IPS-18c (cell line): ENCODE results near the gene TICRR.
"Not testable (repeated sequence)": the region's sequence is repeated elsewhere in the genome, so short reads cannot be mapped to it uniquely, and the experiment has no call there.

ENCODE experiments used
- H3K4me3 ChIP-seq: 2 replicates; pipeline ENCODE4 v1.7.0; 2013; ENCODE audit warnings: low read depth, mild to moderate bottlenecking, low read length, moderate library complexity; ENCODE audit not compliant: insufficient read depth
- H3K9me3 ChIP-seq: one replicate; pipeline ENCODE4 v1.6.1; 2013; ENCODE audit warnings: mild to moderate bottlenecking, low read length, moderate library complexity; ENCODE audit not compliant: control insufficient read depth, insufficient read depth

TICRR gene, protein sequence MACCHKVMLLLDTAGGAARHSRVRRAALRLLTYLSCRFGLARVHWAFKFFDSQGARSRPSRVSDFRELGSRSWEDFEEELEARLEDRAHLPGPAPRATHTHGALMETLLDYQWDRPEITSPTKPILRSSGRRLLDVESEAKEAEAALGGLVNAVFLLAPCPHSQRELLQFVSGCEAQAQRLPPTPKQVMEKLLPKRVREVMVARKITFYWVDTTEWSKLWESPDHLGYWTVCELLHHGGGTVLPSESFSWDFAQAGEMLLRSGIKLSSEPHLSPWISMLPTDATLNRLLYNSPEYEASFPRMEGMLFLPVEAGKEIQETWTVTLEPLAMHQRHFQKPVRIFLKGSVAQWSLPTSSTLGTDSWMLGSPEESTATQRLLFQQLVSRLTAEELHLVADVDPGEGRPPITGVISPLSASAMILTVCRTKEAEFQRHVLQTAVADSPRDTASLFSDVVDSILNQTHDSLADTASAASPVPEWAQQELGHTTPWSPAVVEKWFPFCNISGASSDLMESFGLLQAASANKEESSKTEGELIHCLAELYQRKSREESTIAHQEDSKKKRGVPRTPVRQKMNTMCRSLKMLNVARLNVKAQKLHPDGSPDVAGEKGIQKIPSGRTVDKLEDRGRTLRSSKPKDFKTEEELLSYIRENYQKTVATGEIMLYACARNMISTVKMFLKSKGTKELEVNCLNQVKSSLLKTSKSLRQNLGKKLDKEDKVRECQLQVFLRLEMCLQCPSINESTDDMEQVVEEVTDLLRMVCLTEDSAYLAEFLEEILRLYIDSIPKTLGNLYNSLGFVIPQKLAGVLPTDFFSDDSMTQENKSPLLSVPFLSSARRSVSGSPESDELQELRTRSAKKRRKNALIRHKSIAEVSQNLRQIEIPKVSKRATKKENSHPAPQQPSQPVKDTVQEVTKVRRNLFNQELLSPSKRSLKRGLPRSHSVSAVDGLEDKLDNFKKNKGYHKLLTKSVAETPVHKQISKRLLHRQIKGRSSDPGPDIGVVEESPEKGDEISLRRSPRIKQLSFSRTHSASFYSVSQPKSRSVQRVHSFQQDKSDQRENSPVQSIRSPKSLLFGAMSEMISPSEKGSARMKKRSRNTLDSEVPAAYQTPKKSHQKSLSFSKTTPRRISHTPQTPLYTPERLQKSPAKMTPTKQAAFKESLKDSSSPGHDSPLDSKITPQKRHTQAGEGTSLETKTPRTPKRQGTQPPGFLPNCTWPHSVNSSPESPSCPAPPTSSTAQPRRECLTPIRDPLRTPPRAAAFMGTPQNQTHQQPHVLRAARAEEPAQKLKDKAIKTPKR (N-terminal part only)

DNA sequence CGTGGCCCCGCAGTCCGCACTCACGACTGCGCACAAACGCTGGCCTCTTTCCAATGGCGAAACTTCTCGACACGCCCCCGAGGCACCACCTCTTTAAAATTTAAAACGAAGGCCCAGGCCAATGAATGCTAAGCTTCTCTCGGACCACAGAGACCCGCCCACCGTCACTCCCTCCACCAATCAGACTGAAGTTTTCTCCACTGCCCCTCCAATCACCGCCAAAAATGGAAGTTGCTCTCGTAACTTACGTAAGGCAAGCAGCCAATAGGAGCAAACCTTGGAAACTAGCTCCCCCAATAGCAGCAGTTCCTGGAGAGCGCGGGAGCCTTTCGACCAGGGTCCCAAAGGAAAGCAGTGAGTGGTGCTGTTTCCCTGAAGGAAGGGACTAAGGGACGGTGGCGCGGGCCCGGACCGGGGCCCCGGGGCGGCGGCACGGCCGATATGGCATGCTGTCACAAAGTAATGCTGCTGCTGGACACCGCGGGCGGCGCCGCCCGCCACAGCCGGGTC is at the start of gene TICRR:
TICRR (plus strand) TSS at position 324 of the 510 bp plus-strand sequence; CDS start at position 442, 118 bp downstream.
- Histone ChIP-seq H3K4me3 (peak within 1 kb of the TSS; percentile 98), H3K9me3 (no peaks in the 10 kb centered on the region)

DNA sequence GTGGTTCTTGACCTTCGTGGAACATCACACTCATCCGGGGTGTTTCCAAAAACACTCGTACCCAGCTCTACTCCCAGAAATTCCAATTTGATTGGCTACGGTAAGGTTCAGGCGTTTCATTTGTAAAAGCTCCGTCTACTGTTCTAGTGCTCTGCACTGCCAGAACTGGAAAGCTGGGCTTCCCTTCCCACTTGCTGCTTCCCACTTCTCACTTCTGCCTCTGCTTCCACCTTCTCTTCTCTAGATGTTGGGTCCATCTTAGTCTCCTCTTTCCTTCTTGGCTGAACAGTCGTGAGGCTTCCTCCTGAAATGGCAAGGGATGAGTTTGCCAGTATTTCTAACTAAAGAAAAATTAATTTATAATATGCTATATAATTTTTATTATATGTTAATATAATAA is 49.1 kb upstream of the TICRR start:
- H3K9me3 ChIP-seq = no peaks in the 10 kb centered on the region

DNA sequence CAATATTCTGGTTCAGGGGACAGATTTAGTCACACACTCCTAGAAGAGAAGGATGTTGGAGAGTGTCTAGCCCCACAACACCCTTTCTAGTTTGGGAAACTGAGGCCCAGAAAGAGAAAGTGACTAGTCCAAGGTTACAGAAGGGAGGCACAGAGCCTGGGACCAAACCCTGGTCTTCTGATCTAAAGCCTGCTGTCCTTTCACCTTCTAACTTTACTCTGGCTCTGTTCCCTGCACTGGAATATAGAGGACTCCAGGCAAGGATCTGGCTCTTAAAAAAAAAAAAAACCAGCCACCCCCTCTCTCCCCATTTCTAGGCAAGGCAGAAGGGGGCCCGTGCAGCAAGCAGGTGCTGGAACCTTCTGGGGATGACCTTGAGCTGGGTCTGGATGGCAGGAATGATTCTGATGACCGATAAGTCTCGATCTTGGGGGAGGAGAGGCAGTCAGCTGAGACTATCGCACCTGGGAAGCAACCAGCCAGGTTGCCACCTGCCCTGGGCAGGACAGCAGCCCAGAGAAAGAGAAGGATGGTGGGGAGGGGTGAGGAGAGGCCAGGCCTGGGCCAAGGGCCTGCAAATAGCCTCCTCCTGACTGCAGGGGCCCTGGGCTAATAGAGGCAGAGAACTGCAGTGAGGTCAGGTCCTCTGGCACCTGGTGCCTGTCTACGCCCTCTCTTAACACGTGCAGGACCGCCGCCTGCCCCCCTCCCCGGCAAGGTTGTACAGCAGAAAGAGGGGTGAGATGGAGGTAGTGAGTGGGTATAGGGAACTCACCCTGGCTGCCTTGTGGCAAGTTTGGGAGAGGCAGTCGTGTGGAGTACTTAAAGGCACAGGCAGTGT is 48.4 kb upstream of the TICRR start:
- Histone ChIP-seq H3K9me3 (no peaks in the 10 kb centered on the region), H3K4me3 (no peak overlapping the region)

More for the DNA sequence above, 49.1 kb upstream of the TICRR start:
- no peak overlapping the region for H3K4me3 ChIP-seq

DNA sequence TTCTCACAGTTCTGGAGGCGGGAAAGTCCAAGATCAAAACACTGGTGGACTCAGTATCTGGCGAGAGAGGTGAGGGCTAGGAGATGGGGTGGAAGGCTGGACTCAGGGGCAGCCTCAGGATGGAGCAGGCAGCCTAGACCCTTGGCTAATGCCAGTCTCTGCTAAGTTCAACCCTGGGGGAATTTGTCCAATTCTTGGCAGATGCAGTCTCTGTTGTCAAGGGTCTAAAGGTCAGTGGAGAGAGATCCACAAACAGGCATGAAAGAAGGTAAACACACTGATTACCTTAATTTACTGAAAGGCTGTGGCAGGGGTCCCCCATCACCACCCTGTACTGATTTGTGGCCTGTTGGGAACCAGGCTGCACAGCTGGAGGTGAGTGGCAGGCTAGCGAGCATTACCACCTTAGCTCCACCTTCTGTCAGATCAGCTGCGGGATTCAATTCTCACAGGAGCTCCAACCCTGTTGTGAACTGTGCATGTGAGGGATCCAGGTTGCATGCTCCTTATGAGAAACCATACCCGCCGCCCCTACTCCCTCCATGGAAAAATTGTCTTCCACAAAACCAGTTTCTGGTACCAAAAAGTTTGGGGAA is 46.4 kb upstream of the TICRR start:
- Histone ChIP-seq H3K9me3 (no peaks in the 10 kb centered on the region), H3K4me3 (no peak overlapping the region)

DNA sequence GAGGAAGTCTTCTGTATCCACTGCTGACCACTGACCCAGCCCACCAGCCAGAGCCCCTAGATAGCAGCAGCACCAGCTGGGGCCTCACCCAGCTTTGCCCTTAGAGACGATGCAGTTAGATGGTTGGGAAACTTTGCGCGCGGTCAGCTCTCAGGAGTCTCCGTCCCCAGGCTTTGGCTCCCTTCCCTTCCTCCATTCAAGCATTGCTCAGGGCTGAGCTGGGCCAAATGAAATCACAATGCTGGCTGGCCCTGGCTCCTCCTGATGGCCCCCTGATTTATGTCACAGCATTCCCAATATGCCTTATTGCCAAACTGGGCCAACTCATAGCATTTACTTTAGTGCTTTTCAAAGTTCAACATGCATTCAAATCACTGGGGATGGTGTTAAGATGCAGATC is 44.3 kb upstream of the TICRR start:
- Histone ChIP-seq H3K4me3 (no peak overlapping the region), H3K9me3 (no peaks in the 10 kb centered on the region)

DNA sequence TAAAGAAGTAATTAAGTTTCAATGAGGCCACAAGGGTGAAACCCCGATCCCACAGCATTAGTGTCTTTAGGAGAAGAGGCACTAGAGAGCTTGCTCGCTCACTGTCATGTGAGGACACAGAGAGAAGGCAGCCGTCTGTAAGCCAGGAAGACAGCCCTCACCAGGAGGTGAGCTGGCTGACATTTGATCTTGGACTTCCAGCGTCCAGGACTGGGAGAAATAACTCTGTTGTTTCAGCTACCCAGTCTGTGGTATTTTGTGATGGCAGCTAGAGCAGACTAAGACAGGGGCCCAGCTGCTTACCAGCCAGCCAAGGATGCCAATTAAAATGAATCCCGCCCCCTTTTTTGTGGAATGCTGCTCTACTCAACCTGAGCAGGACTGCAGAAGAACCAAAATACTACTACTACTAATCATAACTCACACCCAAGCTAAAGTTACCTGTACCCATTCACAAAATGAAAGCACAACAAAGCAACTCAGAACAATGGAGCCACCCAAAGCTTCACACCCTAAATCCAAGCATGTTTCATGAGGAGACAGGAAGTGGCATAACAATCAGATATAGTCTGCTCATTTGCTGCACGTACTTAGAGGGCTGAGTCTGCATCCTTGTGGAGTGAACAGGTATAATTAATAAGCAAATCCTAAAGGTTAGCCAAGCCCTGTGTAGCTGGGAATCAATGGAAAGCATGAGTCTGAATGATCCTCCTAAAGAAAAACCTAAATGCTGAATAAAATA is 43.3 kb upstream of the TICRR start:
- no peak overlapping the region for H3K4me3 ChIP-seq

DNA sequence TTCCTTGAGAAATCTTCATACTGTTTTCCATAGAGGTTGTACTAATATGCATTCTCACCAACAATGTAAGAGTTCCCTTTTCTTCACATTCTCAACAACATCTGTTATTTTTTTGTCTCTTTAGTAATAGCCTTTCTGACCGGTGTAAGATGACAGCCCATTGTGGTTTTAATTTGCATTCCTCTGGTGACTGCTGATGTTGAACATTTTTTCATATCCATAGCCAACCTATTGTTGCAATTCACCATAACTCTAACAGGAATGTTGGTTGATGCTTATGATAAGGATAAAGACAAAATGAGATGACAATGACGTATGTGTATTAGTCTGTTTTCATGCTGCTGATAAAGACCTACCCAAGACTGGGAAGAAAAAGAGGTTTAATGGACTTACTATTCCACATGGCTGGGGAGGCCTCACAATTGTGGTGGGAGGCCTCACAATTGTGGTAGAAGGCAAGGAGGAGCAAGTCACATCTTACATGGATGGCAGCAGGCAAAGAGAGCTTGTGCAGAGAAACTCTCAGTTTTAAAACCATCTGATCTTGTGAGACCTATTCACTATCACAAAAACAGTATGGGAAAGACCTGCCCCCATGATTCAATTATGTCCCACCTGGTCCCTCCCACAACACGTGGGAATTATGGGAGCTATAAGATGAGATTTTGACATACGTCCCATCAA is 41.3 kb upstream of the TICRR start:
- peaks cover 2% of the 10 kb centered on the region for H3K9me3 ChIP-seq
- H3K4me3 ChIP-seq = no peak overlapping the region

More for the DNA sequence above, 43.3 kb upstream of the TICRR start:
- H3K9me3 ChIP-seq = no peaks in the 10 kb centered on the region

DNA sequence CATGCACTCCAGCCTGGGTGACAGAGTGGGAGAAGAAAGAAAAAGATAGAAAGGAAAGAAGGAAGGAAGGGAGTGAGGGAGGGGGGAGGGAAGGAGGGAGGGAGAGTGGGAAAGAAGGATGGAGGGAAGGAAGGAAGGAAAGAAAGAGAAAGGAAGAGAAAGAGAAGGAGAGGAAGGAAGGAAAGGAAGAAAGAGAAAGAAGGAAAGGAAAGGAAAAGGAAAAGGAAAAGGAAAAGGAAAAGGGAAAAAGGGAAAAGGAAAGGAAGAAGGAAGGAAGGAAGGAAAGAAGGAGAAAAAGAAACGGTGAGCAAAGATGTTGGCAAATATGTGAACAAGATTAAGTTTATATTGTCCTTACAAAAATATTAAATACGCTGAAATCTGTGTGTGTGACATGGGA is 36.2 kb upstream of the TICRR start:
- peaks cover 2% of the 10 kb centered on the region for H3K9me3 ChIP-seq
- H3K4me3 ChIP-seq = no peak overlapping the region

DNA sequence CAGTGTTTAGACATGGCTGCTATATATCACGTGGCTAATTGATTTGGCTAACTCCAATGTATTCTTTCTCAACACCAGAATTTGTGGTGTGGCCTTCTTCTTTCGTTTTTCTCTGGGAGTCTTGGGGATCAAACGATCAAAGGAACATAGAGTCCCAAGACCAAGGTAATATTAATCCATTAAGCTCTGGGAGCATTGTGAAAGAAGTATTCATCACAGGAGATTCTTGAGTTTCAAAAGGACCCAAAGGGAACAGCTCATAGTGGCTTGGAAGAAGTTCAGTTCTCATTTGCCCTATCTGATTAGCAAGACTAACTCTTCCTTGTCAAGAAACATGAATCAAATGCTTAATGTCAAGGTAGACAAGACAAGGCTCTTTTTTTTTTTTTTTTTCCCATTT is 32.9 kb upstream of the TICRR start:
- no peak overlapping the region for H3K4me3 ChIP-seq
- H3K9me3 ChIP-seq = peaks cover 2% of the 10 kb centered on the region

DNA sequence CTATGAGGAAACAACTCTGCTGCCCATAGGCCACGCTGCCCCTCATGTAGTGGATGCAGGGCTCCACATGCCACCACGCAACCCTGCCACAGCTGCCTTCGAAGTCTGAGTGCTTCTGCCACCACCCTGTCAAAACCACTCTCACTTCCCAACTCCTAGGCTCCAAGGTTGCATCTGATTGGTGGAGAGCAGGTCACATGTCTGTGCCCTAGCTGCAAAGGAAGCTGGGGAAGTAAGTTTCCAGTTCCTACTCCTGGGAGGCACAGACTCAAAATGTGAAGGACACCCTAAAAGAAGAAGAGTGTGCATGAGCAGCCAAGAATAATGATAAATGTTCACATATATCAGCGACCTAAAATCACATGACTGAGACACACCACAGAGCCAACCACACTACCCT is 31.9 kb upstream of the TICRR start:
- Histone ChIP-seq H3K4me3 (no peak overlapping the region), H3K9me3 (no peaks in the 10 kb centered on the region)

DNA sequence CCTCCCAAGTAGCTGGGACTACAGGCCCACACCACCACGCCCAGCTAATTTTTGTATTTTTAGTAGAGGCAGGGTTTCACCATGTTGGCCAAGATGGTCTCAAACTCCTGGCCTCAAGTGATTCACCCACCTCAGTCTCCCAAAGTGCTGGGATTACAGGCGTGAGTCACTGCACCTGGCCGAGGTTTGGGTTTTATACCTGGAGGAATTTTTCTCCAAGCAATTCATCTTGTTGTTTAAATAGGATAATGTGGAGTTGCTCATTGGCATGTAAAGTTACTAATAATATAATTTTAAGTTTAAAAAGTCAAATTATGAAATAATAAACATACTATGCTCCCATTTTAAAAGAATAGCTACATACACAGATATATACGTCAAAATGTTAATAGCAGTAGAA is 26.1 kb upstream of the TICRR start:
- H3K9me3 ChIP-seq, H3K4me3 ChIP-seq: not testable (repeated sequence)

DNA sequence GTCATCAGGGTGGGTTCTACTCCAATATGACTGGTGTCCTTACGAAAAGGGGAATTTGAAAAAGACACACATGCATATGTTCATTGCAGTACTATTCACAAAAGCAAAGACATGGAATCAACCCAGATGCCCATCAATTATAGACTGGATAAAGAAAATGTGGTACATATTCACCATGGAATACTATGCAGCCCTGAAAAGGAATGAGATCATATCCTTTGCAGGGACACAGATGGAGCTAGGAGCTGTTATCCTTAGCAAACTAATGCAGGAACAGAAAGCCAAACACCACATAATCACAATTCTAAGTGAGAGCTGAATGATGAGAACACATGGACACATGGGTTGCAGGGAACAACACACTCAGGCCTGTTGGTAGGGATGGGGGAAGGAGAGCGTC is 24.8 kb upstream of the TICRR start:
- Histone ChIP-seq H3K9me3 (no peaks in the 10 kb centered on the region), H3K4me3 (no peak overlapping the region)

DNA sequence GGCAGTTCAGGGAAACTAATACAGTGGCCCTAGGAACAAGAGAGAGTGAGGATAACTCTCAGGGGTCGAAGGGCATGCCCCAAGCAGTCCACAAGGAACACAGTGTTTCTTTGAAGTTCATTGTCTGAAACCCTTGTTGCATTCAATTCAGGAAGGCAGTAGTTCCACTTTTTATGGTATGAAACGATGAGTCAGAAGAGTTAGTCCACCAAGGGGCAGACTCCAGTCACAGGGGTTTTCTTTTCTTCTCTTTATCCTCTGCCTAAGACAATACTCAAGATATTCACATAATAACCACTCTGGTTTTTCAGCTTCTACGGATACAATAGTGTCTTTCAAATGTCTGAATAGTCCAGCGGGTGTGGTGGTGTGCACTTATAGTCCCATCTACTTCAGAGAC is 23.7 kb upstream of the TICRR start:
- Histone ChIP-seq H3K9me3 (no peaks in the 10 kb centered on the region), H3K4me3 (no peak overlapping the region)

DNA sequence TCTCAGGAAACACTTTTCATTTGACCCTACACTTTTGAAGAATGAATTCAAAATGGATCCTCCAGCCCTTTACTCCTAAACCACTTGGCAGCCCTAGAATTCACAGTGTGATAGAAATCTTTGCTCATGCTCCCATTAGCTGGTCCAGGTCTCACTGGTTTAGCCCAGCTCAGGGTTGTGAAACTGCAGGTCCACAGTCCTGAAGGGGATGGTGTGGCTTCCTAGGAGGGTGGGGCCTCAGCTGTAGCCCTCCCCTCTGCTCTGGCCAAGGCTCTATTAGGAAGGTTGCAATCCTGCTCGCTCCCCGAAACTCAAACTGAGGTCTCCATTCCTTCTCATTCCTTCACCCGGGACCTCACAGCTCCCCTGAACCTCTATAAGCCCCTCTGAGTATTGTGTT is 21.6 kb upstream of the TICRR start:
- Histone ChIP-seq H3K9me3 (no peaks in the 10 kb centered on the region), H3K4me3 (no peak overlapping the region)

DNA sequence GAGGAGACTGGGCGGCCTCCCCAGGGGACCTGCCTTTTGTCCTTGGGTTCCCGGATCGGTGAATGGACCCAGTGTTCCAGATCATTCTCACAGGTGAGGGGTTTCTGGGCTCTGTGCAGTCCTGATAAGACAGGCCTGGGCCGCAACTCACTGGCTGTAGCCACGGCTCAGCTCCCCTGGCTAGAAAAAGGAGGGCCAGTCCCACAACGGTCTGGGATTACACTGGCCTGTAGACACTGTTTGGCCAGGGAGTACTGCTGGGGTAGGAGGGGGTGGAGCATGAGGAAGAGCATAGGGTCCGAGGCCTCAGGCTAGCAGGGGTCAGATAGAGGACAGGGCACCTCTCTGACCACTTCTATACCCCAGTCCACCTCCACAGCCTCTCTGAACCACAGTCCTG is 21.0 kb upstream of the TICRR start:
- H3K9me3 ChIP-seq = no peaks in the 10 kb centered on the region
- no peak overlapping the region for H3K4me3 ChIP-seq
